HepG2 (cell line): ENCODE measurements around the gene ZNF648. TPM values are rescaled to one million over a fixed set of nuclear protein-coding genes. Genes with fewer than 3 reads are reported as not detected.

ENCODE experiments used
- ATAC-seq: fragments of 200-7000 bp; cut with Tn5 transposase; 3 replicates; pipeline ENCODE4 v1.9.1; 2020; ENCODE audit warnings: mild to moderate bottlenecking, moderate library complexity
- BruUV-seq: library from RNA; stranded (reverse); fragments of 400-500 nt; replicated peaks from 2 replicates; lab custom pipeline; 2021; lab: Mats Ljungman, UMichigan
- CTCF ChIA-PET: fragments of 300-600 bp; formaldehyde crosslinking; extraction: SDS; loops from one replicate; lab custom pipeline; 2021; ENCODE audit warnings: low total read pairs, inconsistent platforms, low intra/inter-chr PET ratio; lab: Yijun Ruan, JAX
- POLR2A ChIA-PET: fragments of 350-600 bp; sonication (Branson Sonifier 250); formaldehyde crosslinking; loops from one replicate; lab custom pipeline; 2020; ENCODE audit warnings: antibody characterized with exemption, inconsistent platforms; lab: Yijun Ruan, JAX
- DNase-seq: peaks from one replicate; pipeline ENCODE4 v3.0.0-alpha.2; 2015; ENCODE audit warnings: low spot score
- FAIRE-seq: peaks from 3 replicates; lab custom pipeline; 2011; peaks lifted over from hg19 to GRCh38; lab: Jason Lieb, UNC
- H2AFZ ChIP-seq: one replicate; pipeline ENCODE4 v1.6.1; 2011; ENCODE audit warnings: low read length, inconsistent platforms
- H3K27ac ChIP-seq: fragments of 300-600 bp; 3 replicates; pipeline ENCODE4 v1.8.0; 2011; ENCODE audit warnings: mixed run types, mild to moderate bottlenecking, mixed read lengths, low read length, inconsistent platforms; ENCODE audit not compliant: insufficient read depth; ENCODE audit errors: extremely low read length
- H3K27me3 ChIP-seq, 2 experiments: fragments of 200-600 bp in 1 of 2; 2 replicates in 1 of 2; 3 replicates in 1 of 2; pipeline versions ENCODE4 v1.6.0 to v1.8.0; 2011; ENCODE audit warnings: low read length in 2 of 2, mild to moderate bottlenecking in 2 of 2, moderate library complexity in 2 of 2, inconsistent platforms in 1 of 2; ENCODE audit not compliant: insufficient read depth in 2 of 2, control insufficient read depth in 1 of 2
- H3K36me3 ChIP-seq, 2 experiments: fragments of 200-600 bp in 1 of 2; replicated peaks in 1 of 2; 2 replicates in 1 of 2; 3 replicates in 1 of 2; pipeline versions ENCODE4 v1.5.1 to v1.8.0; 2011; ENCODE audit warnings: low read length in 2 of 2, inconsistent platforms in 1 of 2; ENCODE audit not compliant: insufficient read depth in 2 of 2, control insufficient read depth in 1 of 2
- H3K4me1 ChIP-seq: 2 replicates; pipeline ENCODE4 v1.5.1; 2012; ENCODE audit warnings: low read length, inconsistent platforms; ENCODE audit not compliant: insufficient read depth
- H3K4me2 ChIP-seq: 2 replicates; pipeline ENCODE4 v1.6.0; 2011; ENCODE audit warnings: low read depth, low read length, inconsistent platforms
- H3K4me3 ChIP-seq, 3 experiments: fragments of 200-600 bp in 1 of 3; sonication (generic), shearing (Covaris generic) in 1 of 3; replicated peaks in 1 of 3; 2 replicates each; pipeline ENCODE4 v1.5.1; 2011 to 2016; ENCODE audit warnings: low read length in 3 of 3, inconsistent platforms in 2 of 3, low read depth in 2 of 3, mild to moderate bottlenecking in 2 of 3, control low read depth in 1 of 3, mixed read lengths in 1 of 3; ENCODE audit not compliant: insufficient read depth in 1 of 3
- H3K79me2 ChIP-seq: one replicate; pipeline ENCODE4 v1.6.1; 2011; ENCODE audit warnings: low read length, inconsistent platforms; ENCODE audit not compliant: insufficient read depth
- H3K9ac ChIP-seq: 2 replicates; pipeline ENCODE4 v1.6.0; 2011; ENCODE audit warnings: mild to moderate bottlenecking, low read depth, low read length, inconsistent platforms; ENCODE audit not compliant: insufficient read depth
- H3K9me3 ChIP-seq: 2 replicates; pipeline ENCODE4 v1.5.1; 2012; ENCODE audit warnings: mild to moderate bottlenecking, low read length
- H4K20me1 ChIP-seq: 2 replicates; pipeline ENCODE4 v1.6.0; 2011; ENCODE audit warnings: inconsistent platforms, mild to moderate bottlenecking, low read length, moderate library complexity; ENCODE audit not compliant: insufficient read depth
- CEBPB ChIP-seq: IDR thresholded peaks from 2 replicates; pipeline ENCODE4 v1.6.1; 2011; ENCODE audit warnings: low read depth, low read length, improper control_type of control experiment, borderline replicate concordance
- CEBPG ChIP-seq: IDR thresholded peaks from 2 replicates; pipeline ENCODE4 v1.6.1; 2016
- FOXK2 ChIP-seq: fragments of 450-650 bp; IDR thresholded peaks from 2 replicates; pipeline ENCODE4 v1.6.1; 2016
- GPN1 ChIP-seq: sonication (generic); formaldehyde crosslinking; IDR thresholded peaks from 2 replicates; pipeline ENCODE4 v1.5.1; 2020; ENCODE audit warnings: missing genetic modification reagents, borderline replicate concordance
- MZF1 ChIP-seq: sonication (generic); formaldehyde crosslinking; IDR thresholded peaks from 2 replicates; pipeline ENCODE4 v1.8.1; 2023; ENCODE audit warnings: mild to moderate bottlenecking, missing genetic modification reagents, borderline replicate concordance
- SMARCC2 ChIP-seq: fragments of 450-650 bp; IDR thresholded peaks from 2 replicates; pipeline ENCODE4 v1.6.1; 2017; ENCODE audit warnings: antibody characterized with exemption, mild to moderate bottlenecking
- ZNF281 ChIP-seq: sonication (generic); formaldehyde crosslinking; IDR thresholded peaks from 2 replicates; pipeline ENCODE4 v1.4.0; 2020; ENCODE audit warnings: missing genetic modification reagents, borderline replicate concordance
- WGBS: methylation state at CpG from one replicate; pipeline ENCODE4 v1.1.6; 2017; ENCODE audit warnings: low lambda C conversion rate; 5-methylcytosine and 5-hydroxymethylcytosine counted together
- in situ Hi-C: cut with HindIII; loops from 2 replicates; pipeline ENCODE4 v1.10.0; 2017; ENCODE audit warnings: low pct_unique_long_range_greater_than_20kb; ENCODE audit not compliant: extremely low pct_ligation_motif_present
- intact Hi-C: fragments of 100-400 bp; cut with micrococcal nuclease; formaldehyde crosslinking; loops from one replicate; pipeline ENCODE4 v1.10.0; 2022; ENCODE audit not compliant: unreplicated experiment
- polyA plus RNA-seq, 8 experiments: library from polyadenylated mRNA; depleted of rRNA in 3 of 8; stranded (reverse) in 7 of 8; unstranded in 1 of 8; fragments of >200 nt; fragmentation: Illumina TruSeq in 4 of 8; extraction: Trizol in 4 of 8; gene quantifications; 2 replicates each; pipeline versions ENCODE4 v1.2.1 to v1.2.3, GENCODE V29; 2011 to 2016; ENCODE audit warnings: low read depth in 4 of 8, missing spikeins in 1 of 8, mixed read lengths in 1 of 8; ENCODE audit not compliant: insufficient read depth in 1 of 8
- total RNA-seq, 5 experiments: library from RNA; depleted of rRNA; stranded (reverse); fragments of >200 nt; fragmentation: Illumina TruSeq; extraction: Trizol; gene quantifications; 2 replicates each; pipeline ENCODE4 v1.2.3, GENCODE V29; 2016; ENCODE audit warnings: low read depth in 1 of 5
- TF ChIP-seq, protein P1 (sequence below): IDR thresholded peaks from 2 replicates; pipeline ENCODE4 v1.6.1; 2018; ENCODE audit warnings: missing genetic modification reagents
- TF ChIP-seq, protein P2 (sequence below): sonication (generic); formaldehyde crosslinking; IDR thresholded peaks from 2 replicates; pipeline ENCODE4 v1.4.0; 2020; ENCODE audit warnings: missing genetic modification reagents

Gene ZNF648
- total and polyA plus RNA-seq, 2 of the 13 experiments (the other 11 are each of a cell fraction or from before 2014, with no cell fraction given), result 0.13 to 0.37 TPM

GRCh38 chr1:182041615-182042014, 19.9 kb downstream of the ZNF648 start:
- BruUV-seq, result no TSS peak
- H4K20me1 ChIP-seq, result no peaks in the 10 kb centered on the region
- H3K27me3 ChIP-seq, result no peaks in the 10 kb centered on the region
- in situ Hi-C loops, result no loop called here
- ChIA-PET CTCF (no interaction called here), POLR2A (no interaction called here)
- H3K79me2 ChIP-seq, result no peaks in the 10 kb centered on the region
- no peak for ATAC-seq
- H3K4me1 ChIP-seq, result no peaks in the 10 kb centered on the region
- no peak overlapping the region for H3K4me2 ChIP-seq
- no peak overlapping the region for H3K27ac ChIP-seq
- H3K9ac ChIP-seq, result no peak overlapping the region
- H2AFZ ChIP-seq, result no peak overlapping the region
- H3K4me3 ChIP-seq, result no peak overlapping the region
- intact Hi-C loops, result no loop called here
- FAIRE-seq, result no peak
- H3K9me3 ChIP-seq, result 0 out of 2 replicates have a peak, but pooled peaks cover 8% of the 10 kb centered on the region
- WGBS, result 30% methylated on average over 3 of the region's 3 CpGs
- H3K36me3 ChIP-seq, result no peaks in the 10 kb centered on the region
- DNase-seq, result no peak
- TF ChIP-seq, protein P1, sequence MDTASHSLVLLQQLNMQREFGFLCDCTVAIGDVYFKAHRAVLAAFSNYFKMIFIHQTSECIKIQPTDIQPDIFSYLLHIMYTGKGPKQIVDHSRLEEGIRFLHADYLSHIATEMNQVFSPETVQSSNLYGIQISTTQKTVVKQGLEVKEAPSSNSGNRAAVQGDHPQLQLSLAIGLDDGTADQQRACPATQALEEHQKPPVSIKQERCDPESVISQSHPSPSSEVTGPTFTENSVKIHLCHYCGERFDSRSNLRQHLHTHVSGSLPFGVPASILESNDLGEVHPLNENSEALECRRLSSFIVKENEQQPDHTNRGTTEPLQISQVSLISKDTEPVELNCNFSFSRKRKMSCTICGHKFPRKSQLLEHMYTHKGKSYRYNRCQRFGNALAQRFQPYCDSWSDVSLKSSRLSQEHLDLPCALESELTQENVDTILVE (CRISPR knock-in tag), result no peak
- TF ChIP-seq ZNF281 (CRISPR knock-in tag) (no peak), CEBPB (peak; percentile 90), CEBPG (CRISPR knock-in tag) (peak; percentile 54)

- FAIRE-seq (no peak), DNase-seq (no peak), ATAC-seq (no peak)
- no TSS peak for BruUV-seq
- Histone ChIP-seq H3K9me3 (no peaks in the 10 kb centered on the region), H3K27me3 (no peaks in the 10 kb centered on the region), H3K36me3 (no peaks in the 10 kb centered on the region), H4K20me1 (no peaks in the 10 kb centered on the region), H3K4me3 (no peak overlapping the region), H3K4me1 (no peaks in the 10 kb centered on the region), H3K9ac (no peak overlapping the region), H3K79me2 (no peaks in the 10 kb centered on the region), H2AFZ (no peak overlapping the region), H3K4me2 (no peak overlapping the region), H3K27ac (no peak overlapping the region)
- 10% methylated on average over 2 of the region's 2 CpGs for WGBS
- no peak for TF ChIP-seq SMARCC2
- TF ChIP-seq, protein P2, sequence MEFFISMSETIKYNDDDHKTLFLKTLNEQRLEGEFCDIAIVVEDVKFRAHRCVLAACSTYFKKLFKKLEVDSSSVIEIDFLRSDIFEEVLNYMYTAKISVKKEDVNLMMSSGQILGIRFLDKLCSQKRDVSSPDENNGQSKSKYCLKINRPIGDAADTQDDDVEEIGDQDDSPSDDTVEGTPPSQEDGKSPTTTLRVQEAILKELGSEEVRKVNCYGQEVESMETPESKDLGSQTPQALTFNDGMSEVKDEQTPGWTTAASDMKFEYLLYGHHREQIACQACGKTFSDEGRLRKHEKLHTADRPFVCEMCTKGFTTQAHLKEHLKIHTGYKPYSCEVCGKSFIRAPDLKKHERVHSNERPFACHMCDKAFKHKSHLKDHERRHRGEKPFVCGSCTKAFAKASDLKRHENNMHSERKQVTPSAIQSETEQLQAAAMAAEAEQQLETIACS, result no peak
- no peak for TF ChIP-seq GPN1 (CRISPR knock-in tag)
- TF ChIP-seq MZF1, result no peak
- no peak for TF ChIP-seq FOXK2
- CTCF ChIA-PET, result no interaction called here
- intact Hi-C loops (no loop called here), in situ Hi-C loops (no loop called here)
- POLR2A ChIA-PET, result no interaction called here
Observed at GRCh38 chr1:182038220-182038619, 23.3 kb downstream of the ZNF648 start.
